Activated naive CD8-positive, alpha-beta T cell treated with anti-CD3 and anti-CD28 coated beads, Interleukin-2, amount 10 ng/mL, durations not matched to agents 7 days and 5 days (primary cell): ENCODE data around the gene CPA5. TPM values are rescaled to one million over a fixed set of nuclear protein-coding genes. Genes with fewer than 3 reads are reported as not detected.
"Not testable (repeated sequence)": the region's sequence is repeated elsewhere in the genome, so short reads cannot be mapped to it uniquely, and the experiment has no call there.

Source experiments
- ATAC-seq: fragments of 150-1000 bp; cut with Tn5 transposase; one replicate; pipeline ENCODE4 v1.10.0; 2021; ENCODE audit warnings: low read depth, moderate library complexity
- POLR2A ChIA-PET: fragments of 350-600 bp; sonication (Branson Sonifier 250); formaldehyde crosslinking; loops from one replicate; lab custom pipeline; 2021; ENCODE audit warnings: antibody characterized with exemption; lab: Charles Lee
- DNase-seq: peaks from one replicate; pipeline ENCODE4 v3.0.0; 2021
- H3K27ac Mint-ChIP-seq: one replicate; pipeline ENCODE4 v1.8.0; 2022; ENCODE audit warnings: mild to moderate bottlenecking, mixed read lengths
- H3K27me3 Mint-ChIP-seq: one replicate; pipeline ENCODE4 v1.8.0; 2022; ENCODE audit warnings: mild to moderate bottlenecking, moderate library complexity, mixed read lengths
- H3K36me3 Mint-ChIP-seq: one replicate; pipeline ENCODE4 v1.8.0; 2021; ENCODE audit warnings: mild to moderate bottlenecking, mixed read lengths
- H3K4me1 Mint-ChIP-seq: one replicate; pipeline ENCODE4 v1.8.0; 2021; ENCODE audit warnings: mixed read lengths
- H3K4me3 Mint-ChIP-seq: one replicate; pipeline ENCODE4 v1.8.0; 2022; ENCODE audit warnings: mild to moderate bottlenecking, moderate library complexity, mixed read lengths
- H3K9me3 Mint-ChIP-seq: one replicate; pipeline ENCODE4 v1.8.0; 2021; ENCODE audit warnings: mixed read lengths
- total RNA-seq, 2 experiments: library from RNA; stranded (reverse); gene quantifications; one replicate each; pipeline ENCODE4 v1.2.3, GENCODE V29; 2021

Gene CPA5
- total RNA-seq, 2 experiments from 2014 or later: 8.7 to 9.4 TPM

- Mint-ChIP-seq H3K9me3 (no peaks in the 10 kb centered on the region), H3K4me3 (peak overlapping the region; percentile 63), H3K27me3 (no peaks in the 10 kb centered on the region), H3K36me3 (peaks cover 3% of the 10 kb centered on the region), H3K4me1 (peaks cover 33% of the 10 kb centered on the region), H3K27ac (peak overlapping the region; percentile 86)
- ATAC-seq (no peak), DNase-seq (no peak)
- POLR2A ChIA-PET: interaction anchor here (0.6 to 2.7 kb wide), 6 partner anchors 25 to 93 kb away, joined by 3 to 12 read pairs (median 4); partner anchors contain the start of gene CEP41
These were observed 23.5 kb downstream of the CPA5 start for GRCh38 chr7:130367836-130368746.

DNA sequence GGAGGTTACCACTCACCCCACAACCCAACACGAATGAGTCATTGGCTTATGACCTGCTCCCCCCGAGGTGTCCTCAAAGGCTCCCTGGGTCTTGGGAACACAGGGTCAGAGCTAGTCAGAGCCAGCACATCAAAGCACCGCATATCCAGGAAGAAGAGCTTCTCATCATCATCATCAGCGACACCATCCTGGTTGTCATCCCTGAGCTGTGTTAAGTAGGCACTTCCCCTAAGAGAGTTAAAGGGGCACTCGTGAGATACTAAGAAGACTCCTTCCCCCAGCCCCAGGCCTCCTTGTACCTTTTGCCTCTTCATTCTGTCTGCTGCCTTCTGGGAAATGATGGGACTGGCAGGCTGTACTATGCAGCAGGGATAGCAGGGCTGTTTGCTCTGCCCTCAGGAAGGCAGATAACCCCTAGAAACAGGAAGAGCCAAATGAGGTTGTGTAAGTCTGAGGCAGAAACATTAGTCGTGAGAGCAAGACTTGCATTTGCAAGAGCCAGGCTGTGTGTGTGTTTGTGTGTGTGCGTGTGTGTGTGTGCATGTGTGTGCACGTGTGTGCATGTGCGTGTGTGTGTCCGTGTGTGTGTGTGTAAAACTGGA is 24.6 kb downstream of the CPA5 start:
- H3K36me3 Mint-ChIP-seq: peaks cover 3% of the 10 kb centered on the region
- peak overlapping the region; percentile 86 for H3K27ac Mint-ChIP-seq
- DNase-seq (peak; percentile 42), ATAC-seq (peak; percentile 44)
- POLR2A ChIA-PET: interaction anchor here (1.0 to 2.7 kb wide), 4 partner anchors 25 to 107 kb away, joined by 3 to 12 read pairs (median 4); partner anchors contain the start of gene CEP41
- H3K4me1 Mint-ChIP-seq: peaks cover 33% of the 10 kb centered on the region
- no peaks in the 10 kb centered on the region for H3K27me3 Mint-ChIP-seq
- H3K9me3 Mint-ChIP-seq: no peaks in the 10 kb centered on the region
- H3K4me3 Mint-ChIP-seq: peak overlapping the region; percentile 63

GRCh38 chr7:130369831-130370550 is 25.4 kb downstream of the CPA5 start:
- ATAC-seq (no peak), DNase-seq (no peak)
- POLR2A ChIA-PET: interaction anchor here (0.7 to 1.2 kb wide), 2 partner anchors 106 to 236 kb away, joined by 3 read pairs; no protein-coding TSS in a partner anchor
- no peaks in the 10 kb centered on the region for H3K9me3 Mint-ChIP-seq
- peaks cover 3% of the 10 kb centered on the region for H3K36me3 Mint-ChIP-seq
- H3K4me3 Mint-ChIP-seq: no peak overlapping the region
- peaks cover 33% of the 10 kb centered on the region for H3K4me1 Mint-ChIP-seq
- no peaks in the 10 kb centered on the region for H3K27me3 Mint-ChIP-seq
- H3K27ac Mint-ChIP-seq: peak overlapping the region; percentile 86

GRCh38 chr7:130371046-130371445 is 26.4 kb downstream of the CPA5 start:
- H3K4me1 Mint-ChIP-seq: peaks cover 29% of the 10 kb centered on the region
- H3K36me3 Mint-ChIP-seq: peaks cover 3% of the 10 kb centered on the region
- H3K9me3 Mint-ChIP-seq: no peaks in the 10 kb centered on the region
- POLR2A ChIA-PET: interaction anchor here (0.7 kb wide), 1 partner anchor 106 kb away, joined by 3 read pairs; no protein-coding TSS in a partner anchor
- H3K27me3 Mint-ChIP-seq: no peaks in the 10 kb centered on the region
- H3K4me3 Mint-ChIP-seq: no peak overlapping the region
- H3K27ac Mint-ChIP-seq: no peak overlapping the region
- no peak for DNase-seq
- no peak for ATAC-seq

GRCh38 chr7:130372402-130373165 is 28.0 kb downstream of the CPA5 start:
- no peak overlapping the region for H3K27ac Mint-ChIP-seq
- H3K27me3 Mint-ChIP-seq: no peaks in the 10 kb centered on the region
- ATAC-seq (no peak), DNase-seq (no peak)
- peaks cover 19% of the 10 kb centered on the region for H3K4me1 Mint-ChIP-seq
- POLR2A ChIA-PET: no interaction called here
- peaks cover 6% of the 10 kb centered on the region for H3K9me3 Mint-ChIP-seq
- peaks cover 4% of the 10 kb centered on the region for H3K36me3 Mint-ChIP-seq
- no peak overlapping the region for H3K4me3 Mint-ChIP-seq

GRCh38 chr7:130374507-130374906 is 29.9 kb downstream of the CPA5 start:
- Mint-ChIP-seq H3K4me3 (no peak overlapping the region), H3K9me3 (peaks cover 6% of the 10 kb centered on the region), H3K4me1 (peaks cover 5% of the 10 kb centered on the region), H3K27ac (no peak overlapping the region), H3K27me3 (no peaks in the 10 kb centered on the region), H3K36me3 (peaks cover 4% of the 10 kb centered on the region)
- DNase-seq: no peak
- no peak for ATAC-seq
- POLR2A ChIA-PET: no interaction called here

GRCh38 chr7:130376461-130376860 is 31.8 kb downstream of the CPA5 start:
- ATAC-seq, H3K4me1 Mint-ChIP-seq, H3K4me3 Mint-ChIP-seq, H3K9me3 Mint-ChIP-seq, H3K27ac Mint-ChIP-seq, H3K36me3 Mint-ChIP-seq, H3K27me3 Mint-ChIP-seq, DNase-seq, POLR2A ChIA-PET: not testable (repeated sequence)

DNA sequence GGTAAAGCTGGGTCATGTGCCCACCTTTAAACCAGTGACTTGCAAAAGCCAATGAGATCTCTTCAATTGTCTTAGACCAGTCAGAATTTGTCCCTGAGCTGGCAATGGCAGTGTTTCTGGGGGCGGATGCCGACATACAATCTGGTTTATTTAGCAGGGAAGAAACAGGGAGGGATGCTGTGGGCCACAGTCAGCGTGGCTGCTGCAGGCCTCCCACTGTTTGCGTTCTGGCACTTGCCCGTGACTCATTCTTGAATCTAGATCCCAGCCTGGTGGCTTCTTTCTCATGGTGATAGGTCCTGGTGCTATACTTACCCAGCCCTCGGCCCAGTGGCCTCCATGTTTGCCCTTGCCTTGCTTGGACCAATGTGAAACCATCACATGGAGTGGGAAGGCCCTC is 32.6 kb downstream of the CPA5 start:
- H3K27ac Mint-ChIP-seq: no peak overlapping the region
- H3K9me3 Mint-ChIP-seq: peaks cover 6% of the 10 kb centered on the region
- H3K4me3 Mint-ChIP-seq: no peak overlapping the region
- POLR2A ChIA-PET: no interaction called here
- H3K27me3 Mint-ChIP-seq: no peaks in the 10 kb centered on the region
- H3K4me1 Mint-ChIP-seq: no peaks in the 10 kb centered on the region
- ATAC-seq: no peak
- peaks cover 4% of the 10 kb centered on the region for H3K36me3 Mint-ChIP-seq
- DNase-seq: no peak

GRCh38 chr7:130379019-130379418 is 34.4 kb downstream of the CPA5 start:
- DNase-seq (no peak), ATAC-seq (no peak)
- POLR2A ChIA-PET: no interaction called here
- peaks cover 6% of the 10 kb centered on the region for H3K9me3 Mint-ChIP-seq
- H3K4me3 Mint-ChIP-seq: no peak overlapping the region
- H3K27me3 Mint-ChIP-seq: no peaks in the 10 kb centered on the region
- no peak overlapping the region for H3K27ac Mint-ChIP-seq
- no peaks in the 10 kb centered on the region for H3K4me1 Mint-ChIP-seq
- peaks cover 4% of the 10 kb centered on the region for H3K36me3 Mint-ChIP-seq

DNA sequence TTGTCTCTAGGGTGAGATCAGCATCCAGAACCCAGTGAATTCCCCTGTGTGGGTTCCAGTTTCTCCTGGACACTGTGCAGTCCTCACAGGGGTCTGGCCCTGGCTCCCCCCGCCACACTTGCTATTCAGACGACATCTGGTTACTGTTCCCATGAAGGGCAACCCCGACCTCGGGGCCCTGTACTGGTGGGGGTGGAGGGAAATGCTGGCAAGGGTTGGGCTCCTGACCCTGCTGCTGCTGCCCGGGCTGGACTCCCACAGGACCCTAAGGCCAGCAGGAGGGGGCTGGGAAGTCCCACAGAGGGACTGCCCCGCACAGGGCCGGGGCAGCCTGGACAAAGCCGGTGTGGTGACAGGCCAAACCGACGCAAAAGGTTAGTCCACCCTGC is 34.9 kb downstream of the CPA5 start:
- ATAC-seq: no peak
- no peaks in the 10 kb centered on the region for H3K27me3 Mint-ChIP-seq
- peaks cover 4% of the 10 kb centered on the region for H3K36me3 Mint-ChIP-seq
- POLR2A ChIA-PET: no interaction called here
- H3K4me1 Mint-ChIP-seq: no peaks in the 10 kb centered on the region
- H3K27ac Mint-ChIP-seq: no peak overlapping the region
- H3K9me3 Mint-ChIP-seq: peaks cover 6% of the 10 kb centered on the region
- no peak overlapping the region for H3K4me3 Mint-ChIP-seq
- no peak for DNase-seq

- peaks cover 6% of the 10 kb centered on the region for H3K9me3 Mint-ChIP-seq
- H3K36me3 Mint-ChIP-seq: peaks cover 4% of the 10 kb centered on the region
- no peak for DNase-seq
- no peak for ATAC-seq
- no peaks in the 10 kb centered on the region for H3K27me3 Mint-ChIP-seq
- POLR2A ChIA-PET: no interaction called here
- no peak within 1 kb of the TSS for H3K27ac Mint-ChIP-seq
- no peak within 1 kb of the TSS for H3K4me3 Mint-ChIP-seq
- no peaks in the 10 kb centered on the region for H3K4me1 Mint-ChIP-seq
These were observed 35.6 kb downstream of the CPA5 start, which contains the start of gene CPA1 for GRCh38 chr7:130379921-130380860. CPA1 (plus strand) TSS chr7:130380494; CDS start chr7:130380521, 27 bp downstream.
